DOHH2 (cell line): Measurements from ENCODE around the gene DDX17.

Experiments
- CTCF ChIP-seq: fragments of 200-600 bp; sonication (generic); IDR thresholded peaks from one replicate; pipeline ENCODE4 v1.5.1; 2014; ENCODE audit warnings: antibody characterized with exemption, mild to moderate bottlenecking, low read depth, low read length; ENCODE audit not compliant: poor library complexity, severe bottlenecking
- EZH2phosphoT487 ChIP-seq: fragments of 200-600 bp; sonication (generic); IDR thresholded peaks from 2 replicates; pipeline ENCODE4 v1.6.1; 2017; ENCODE audit warnings: borderline replicate concordance, mild to moderate bottlenecking, antibody characterized with exemption, low read length, moderate library complexity, mixed read lengths

GRCh38 chr22:38510416-38510970 lies 4.4 kb upstream of the DDX17 start:
- TF ChIP-seq CTCF (no peak), EZH2phosphoT487 (no peak)
